ENCODE results near the gene ZNF813.
A peak's percentile ranks its signal among the peaks of the same experiment; 100 is the strongest.
"Not testable (repeated sequence)": the region's sequence is repeated elsewhere in the genome, so short reads cannot be mapped to it uniquely, and the experiment has no call there.

Gene ZNF813

DNA sequence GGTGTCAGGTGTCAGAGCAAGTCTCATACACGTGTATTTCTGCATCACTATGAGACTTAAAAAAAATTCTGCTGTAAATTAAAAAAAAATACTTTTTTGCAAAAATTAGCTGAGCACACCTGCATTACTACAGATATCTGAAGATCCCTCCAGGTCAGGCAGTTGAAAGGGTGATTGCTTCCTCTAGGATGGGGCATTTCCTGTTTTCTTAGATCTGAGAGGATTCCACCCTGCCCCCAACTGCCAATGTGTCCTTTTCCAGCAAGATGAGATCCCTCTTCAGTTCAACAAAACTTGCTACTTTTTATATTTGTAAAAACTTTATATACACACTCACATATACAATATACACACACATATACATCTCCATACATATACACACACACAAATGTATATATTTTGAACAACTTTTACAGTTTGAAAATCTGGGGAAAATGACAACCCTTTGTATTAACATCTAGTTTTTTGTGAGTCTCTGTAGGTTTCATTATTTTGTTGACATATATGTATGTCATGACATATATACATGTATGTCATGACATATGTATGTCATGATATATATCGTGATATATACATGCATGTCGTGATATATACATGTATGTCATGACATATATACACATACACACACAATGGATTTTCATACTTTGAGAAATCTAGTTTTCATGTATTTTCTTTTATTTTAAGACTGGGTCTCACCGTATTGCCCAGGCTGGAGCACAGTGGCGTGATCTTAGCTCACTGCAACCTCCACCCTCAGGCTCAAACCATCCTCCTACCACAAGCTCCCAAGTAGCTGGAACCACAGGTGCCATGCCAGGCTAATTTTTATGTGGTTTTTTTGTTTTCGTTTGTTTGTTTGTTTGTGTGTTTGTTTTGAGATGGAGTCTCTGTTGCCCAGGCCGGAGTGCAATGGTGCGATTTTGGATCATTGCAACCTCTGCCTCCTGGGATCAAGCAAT, 17.8 kb downstream of the ZNF813 start:
- no peak for DNase-seq

DNA sequence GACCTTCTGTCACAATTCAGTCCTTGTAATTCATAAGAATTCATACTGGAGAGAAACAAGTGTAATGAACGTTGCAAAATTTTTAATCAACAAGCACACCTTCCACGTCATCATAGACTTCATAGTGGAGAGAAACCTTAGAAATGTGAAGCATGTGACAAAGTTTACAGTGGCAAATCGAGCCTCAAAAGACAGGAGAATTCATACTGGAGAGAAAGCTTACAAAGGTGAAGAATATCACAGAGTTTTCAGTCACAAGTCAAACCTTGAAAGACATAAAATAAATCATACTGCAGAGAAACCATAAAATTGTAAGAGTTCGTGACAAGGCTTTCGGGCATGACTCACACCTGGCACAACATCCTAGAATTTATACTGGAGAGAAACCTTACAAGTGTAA, 24.6 kb downstream of the ZNF813 start:
- DNase-seq: no peak

DNA sequence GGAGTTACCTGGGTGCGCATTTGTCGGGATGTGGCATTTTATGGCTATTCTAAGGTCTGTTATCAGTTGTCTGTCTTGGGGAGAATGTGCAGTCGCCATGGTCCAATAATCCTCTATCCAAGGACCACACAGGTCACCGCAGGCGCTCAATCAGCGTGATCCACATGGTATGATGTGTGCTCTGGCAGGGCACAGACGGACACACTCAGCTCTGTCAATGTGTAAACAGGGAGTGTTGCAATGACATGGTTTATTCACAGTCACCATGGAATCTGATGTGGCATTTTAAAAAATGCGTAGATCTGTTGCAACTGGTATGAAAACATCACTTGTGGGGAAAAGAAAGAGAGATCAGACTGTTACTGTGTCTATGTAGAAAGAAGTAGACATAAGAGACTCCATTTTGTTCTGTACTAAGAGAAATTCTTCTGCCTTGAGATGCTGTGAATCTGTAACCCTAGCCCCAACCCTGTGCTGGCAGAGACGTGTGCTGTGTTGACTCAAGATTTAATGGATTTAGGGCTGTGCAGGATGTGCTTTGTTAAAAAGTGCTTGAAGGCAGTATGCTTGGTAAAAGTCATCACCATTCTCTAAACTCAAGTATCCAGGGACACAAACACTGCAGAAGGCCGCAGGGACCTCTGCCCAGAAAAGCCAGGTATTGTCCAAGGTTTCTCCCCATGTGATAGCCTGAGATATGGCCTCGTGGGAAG, 29.9 kb downstream of the ZNF813 start:
- DNase-seq: peak; percentile 10

DNA sequence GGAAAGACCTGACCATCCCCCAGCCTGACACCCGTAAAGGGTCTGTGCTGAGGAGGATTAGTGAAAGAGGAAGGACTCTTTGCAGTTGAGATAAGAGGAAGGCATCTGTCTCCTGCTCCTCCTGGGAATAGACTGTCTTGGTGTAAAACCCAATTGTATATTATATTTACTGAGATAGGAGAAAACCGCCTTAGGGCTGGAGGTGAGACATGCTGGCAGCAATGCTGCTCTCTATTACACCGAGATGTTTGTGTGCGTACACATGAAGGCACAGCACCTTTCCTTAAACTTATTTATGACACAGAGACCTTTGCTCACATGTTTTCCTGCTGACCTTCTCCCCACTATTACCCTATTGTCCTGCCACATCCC, 30.5 kb downstream of the ZNF813 start:
- not testable (repeated sequence) for DNase-seq

- DNase-seq: not testable (repeated sequence)
Observed at GRCh38 chr19:53503151-53503550, 35.6 kb downstream of the ZNF813 start.

DNA sequence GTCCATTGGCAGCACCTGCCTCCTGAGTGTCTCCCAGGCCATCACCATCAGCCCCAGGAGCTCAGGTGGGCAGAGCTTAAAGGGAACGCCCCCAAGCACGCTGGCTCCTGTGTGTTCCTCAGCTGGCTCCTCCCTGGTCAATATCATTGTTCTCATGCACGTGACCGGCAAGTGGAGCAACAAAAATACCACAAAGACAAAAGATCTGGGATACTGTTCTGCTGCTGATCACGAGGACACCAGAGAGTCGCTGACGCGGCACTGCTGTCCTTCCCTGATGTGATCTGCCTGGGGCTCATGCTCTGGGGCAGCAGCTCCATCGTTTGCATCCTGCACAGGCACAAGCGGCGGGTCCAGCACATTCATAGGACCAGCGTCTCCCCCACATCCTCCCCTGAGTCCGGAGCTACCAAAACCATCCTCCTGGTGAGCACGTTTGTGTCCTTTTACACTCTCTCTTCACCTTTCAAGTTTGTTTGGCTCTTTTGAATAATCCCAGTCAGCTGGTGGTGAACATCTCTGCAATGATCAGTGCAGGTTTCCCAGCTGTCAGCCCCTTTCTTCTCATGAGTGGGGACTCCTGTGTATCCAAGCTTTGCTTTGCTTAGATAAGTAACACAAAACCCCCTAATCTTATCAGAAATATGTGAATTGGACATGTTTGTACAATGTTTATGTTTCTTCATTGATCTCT, 36.3 kb downstream of the ZNF813 start:
- not testable (repeated sequence) for DNase-seq

DNA sequence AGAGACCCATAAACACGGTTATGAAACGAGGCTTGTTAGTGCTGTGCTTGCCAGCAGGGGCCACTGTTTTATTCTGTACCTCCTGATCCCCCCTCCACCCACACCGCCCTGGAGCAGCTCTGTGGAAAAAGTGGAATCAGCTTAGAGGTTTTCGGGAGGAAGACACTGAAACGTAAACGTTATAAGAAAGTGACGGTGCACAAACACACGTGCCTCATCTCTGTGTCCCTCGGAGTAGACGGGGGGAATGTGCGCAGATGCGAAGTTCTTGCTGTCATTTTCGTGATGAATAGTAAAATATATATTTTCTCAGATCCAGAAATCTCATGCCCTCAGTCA, 36.8 kb downstream of the ZNF813 start:
- not testable (repeated sequence) for DNase-seq

- DNase-seq: no peak
Observed at GRCh38 chr19:53504885-53505284, 37.4 kb downstream of the ZNF813 start.

- no peak for DNase-seq
Observed at GRCh38 chr19:53506728-53507127, 39.2 kb downstream of the ZNF813 start.

- no peak for DNase-seq
Observed at GRCh38 chr19:53507523-53508442, 40.2 kb downstream of the ZNF813 start.

DNA sequence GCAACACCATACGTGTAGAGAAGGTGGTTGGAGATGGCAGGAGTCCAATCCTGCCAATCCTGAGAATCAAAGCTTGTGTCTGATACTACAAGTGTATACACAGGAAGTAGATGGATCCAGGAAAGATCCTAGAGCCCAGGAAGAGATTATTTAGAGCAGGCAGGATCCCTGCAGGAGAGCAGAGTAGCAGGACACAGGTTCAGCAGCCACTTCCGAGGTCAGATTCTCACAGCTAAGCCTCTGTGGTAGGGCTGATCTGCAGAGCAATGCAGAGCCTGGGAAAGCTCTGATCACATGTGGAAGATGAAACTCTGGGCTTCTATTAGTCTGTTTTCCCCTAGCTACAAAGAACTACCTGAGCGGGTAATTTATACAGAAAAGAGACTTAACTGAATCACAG, 41.9 kb downstream of the ZNF813 start:
- DNase-seq: no peak

- DNase-seq: no peak
Observed at GRCh38 chr19:53509845-53510244, 42.3 kb downstream of the ZNF813 start.

GRCh38 chr19:53511357-53511756, 43.8 kb downstream of the ZNF813 start:
- DNase-seq: no peak

DNA sequence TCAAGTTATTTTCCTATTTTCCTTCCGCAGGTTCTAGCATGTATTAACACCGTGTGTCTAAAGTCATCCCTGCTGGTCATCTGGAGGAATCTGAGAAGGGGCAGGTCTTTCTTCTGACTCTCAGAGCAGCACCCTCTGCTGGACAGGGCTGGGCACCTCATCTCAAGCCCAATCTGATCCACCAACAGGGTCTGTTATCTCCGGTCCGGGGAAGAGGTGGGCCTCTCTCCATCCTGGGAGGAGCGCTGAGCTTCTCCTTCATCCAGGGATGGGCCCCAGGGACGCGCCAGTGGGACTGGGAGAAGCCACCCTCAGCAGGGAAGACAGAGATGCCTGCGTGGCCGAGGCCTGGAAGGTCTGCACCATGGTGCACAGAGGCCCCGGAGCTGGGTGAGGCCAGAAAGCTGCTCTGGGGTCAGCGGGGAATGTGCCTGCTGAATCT, 44.4 kb downstream of the ZNF813 start:
- peak; percentile 18 for DNase-seq

GRCh38 chr19:53515047-53515446, 47.5 kb downstream of the ZNF813 start:
- not testable (repeated sequence) for DNase-seq

GRCh38 chr19:53517114-53517741, 49.7 kb downstream of the ZNF813 start:
- no peak for DNase-seq

DNA sequence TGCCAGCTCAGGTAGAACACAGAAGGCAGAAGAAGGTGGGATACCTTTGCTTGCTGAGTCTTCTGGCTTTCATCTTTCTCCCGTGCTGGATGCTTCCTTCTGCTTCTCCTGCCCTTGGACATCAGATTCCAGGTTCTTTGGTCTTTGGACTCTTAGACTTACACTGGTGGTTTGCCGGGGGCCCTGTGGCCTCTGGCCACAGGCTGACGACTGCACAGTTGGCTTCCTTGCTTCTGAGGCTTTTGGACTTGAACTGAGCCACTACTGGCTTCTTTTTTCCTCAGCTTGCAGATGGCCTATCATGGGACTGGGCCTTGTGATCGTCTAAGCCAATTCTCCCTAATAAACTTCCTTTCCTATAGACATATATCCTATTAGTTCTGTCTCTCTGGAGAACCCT, 50.6 kb downstream of the ZNF813 start:
- DNase-seq: no peak

- no peak for DNase-seq
Observed at GRCh38 chr19:53518716-53519115, 51.2 kb downstream of the ZNF813 start.

GRCh38 chr19:53519446-53519845, 51.9 kb downstream of the ZNF813 start:
- no peak for DNase-seq

- no peak for DNase-seq
Observed at GRCh38 chr19:53520163-53520546, 52.6 kb downstream of the ZNF813 start.

- DNase-seq: peak; percentile 99
Observed at GRCh38 chr19:53520547-53521372, 53.2 kb downstream of the ZNF813 start.
